Fibroblast of upper back skin (primary cell): ENCODE results near the gene NR1D1.
"Not testable (repeated sequence)": the region's sequence is repeated elsewhere in the genome, so short reads cannot be mapped to it uniquely, and the experiment has no call there.

Experiments
- DNase-seq: peaks from one replicate; pipeline ENCODE4 v3.0.0-alpha.2; 2013

Gene NR1D1

DNA sequence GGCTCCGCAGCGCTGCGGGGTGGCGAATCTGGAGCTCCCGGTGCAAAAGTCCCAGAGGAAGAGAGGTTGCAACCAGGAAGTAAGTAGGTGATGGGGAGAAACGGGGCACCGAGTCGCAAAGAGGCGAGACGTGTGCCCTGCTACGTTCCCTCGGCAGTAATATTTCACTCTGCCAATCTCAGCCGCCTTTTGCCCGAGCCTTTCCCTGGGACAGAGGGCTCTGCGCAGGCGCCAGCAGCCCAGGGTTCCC, at the start of gene NR1D1:
Gene NR1D1 (minus strand): TSS at position 171 of the 250 bp plus-strand sequence. CDS start 495 bp downstream, outside the sequence.
- no peak for DNase-seq

DNA sequence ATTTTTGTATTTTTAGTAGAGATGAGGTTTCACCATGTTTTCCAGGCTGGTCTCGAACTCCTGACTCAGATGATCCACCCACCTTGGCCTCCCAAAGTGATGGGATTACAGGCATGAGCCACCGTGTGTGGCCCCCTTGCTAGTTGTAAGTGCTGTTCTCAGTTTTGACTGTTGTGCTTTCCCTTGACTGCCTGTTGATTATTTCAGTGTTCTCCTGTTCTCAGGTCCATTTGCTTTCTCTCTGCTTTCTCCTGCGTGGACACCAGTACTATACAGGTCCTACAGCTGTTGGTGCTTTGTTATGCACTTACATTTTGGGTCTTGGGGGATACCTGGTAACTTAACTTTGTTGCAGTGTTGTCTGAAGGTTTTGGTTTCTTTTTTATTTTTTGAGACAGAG, 48.1 kb upstream of the NR1D1 start:
- DNase-seq: no peak

DNA sequence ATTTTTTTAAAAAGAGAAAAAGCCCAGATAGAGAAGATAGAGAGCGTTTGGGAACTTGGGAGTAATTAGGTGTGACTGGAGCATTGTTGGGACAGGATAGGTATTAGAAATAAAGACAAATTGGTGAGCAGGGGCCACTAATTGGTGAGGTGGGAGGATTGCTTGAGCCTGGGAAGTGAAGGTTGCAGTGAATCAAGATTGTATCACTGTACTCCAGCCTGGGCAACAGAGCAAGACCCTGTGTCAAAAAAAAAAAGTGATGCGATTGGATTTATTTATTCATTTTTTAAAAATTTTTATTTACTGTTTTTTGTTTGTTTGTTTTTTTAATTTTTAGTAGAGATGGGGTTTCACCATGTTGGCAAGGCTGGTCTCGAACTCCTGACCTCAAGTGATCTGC, 45.1 kb upstream of the NR1D1 start:
- no peak for DNase-seq

DNA sequence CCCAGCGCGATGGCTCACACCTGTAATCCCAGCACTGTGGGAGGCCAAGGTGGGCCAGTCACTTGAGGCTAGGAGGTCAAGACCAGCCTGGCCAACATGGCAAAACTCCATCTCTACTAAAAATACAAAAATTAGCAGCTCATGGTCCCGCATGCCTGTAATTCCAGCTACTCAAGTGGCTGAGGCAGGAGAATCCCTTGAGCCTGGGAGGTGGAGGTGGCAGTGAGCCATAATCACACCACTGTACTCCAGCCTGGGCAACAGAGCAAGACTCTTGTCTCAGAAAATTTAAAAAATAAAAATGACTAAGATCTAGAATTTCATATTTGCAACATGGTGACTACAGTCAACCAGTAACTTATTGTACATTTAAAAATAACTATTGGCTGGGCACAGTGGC, 42.8 kb upstream of the NR1D1 start:
- DNase-seq: not testable (repeated sequence)

DNA sequence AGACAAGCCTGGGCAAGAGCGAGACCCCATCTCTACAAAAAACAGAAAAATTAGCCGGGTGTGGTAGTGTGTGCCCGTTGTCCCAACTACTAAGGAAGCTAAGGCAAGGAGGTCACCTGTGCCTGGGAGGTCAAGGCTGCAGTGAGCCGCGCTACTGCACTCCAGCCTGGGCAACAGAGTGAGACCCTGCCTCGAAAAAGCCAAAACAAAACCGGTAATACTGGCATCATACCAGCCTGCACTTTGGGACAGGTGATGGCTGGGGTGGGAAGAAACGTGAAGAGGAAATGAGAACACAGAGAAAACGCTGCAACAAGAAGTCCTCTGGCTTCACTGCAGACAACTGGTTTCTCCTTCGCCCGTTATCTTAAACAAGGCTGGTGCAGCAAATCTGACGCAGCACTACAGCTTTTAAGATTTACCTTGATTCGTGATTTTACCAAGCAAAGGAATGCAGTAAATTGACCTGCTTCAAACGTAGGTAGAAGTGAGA, 39.2 kb upstream of the NR1D1 start:
- no peak for DNase-seq

DNA sequence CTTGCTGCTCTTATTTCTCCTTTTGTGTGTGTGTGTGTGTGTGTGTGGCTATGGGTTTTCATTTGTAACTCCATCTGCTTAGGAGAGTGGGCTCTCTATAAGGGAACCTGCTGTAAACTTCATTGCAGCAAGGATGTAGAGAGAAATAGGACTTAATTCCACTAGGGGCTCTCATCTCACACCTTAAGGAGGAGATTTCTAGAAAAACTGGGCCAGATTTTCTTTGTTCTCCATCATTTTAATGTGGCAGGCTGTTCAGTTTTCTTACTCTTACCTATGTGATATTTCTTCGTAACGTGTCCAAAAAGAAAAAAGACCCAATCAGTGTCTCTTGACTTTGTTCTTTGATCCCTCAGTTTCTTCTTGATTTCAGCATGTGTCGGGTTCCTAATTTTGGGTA, 35.4 kb upstream of the NR1D1 start:
- DNase-seq: no peak

DNA sequence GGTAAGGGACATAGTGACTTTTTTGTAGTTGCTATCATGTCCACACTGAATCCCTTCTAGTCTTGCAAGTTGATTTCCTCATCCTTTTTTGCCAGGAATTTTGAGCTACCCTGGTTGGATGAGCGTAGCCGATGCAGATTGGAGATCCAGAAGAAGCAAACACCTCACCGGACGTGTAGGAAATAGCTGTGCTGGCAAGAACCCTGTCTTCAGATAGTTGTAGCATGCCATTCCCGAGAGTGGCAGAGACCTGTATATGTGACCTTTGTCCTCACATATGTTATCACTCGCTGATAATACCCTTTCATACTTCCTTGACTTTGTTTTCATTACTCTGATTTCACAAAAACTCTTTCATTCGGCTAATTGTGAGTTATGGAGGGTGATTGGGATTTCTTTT, 33.8 kb upstream of the NR1D1 start:
- no peak for DNase-seq

DNA sequence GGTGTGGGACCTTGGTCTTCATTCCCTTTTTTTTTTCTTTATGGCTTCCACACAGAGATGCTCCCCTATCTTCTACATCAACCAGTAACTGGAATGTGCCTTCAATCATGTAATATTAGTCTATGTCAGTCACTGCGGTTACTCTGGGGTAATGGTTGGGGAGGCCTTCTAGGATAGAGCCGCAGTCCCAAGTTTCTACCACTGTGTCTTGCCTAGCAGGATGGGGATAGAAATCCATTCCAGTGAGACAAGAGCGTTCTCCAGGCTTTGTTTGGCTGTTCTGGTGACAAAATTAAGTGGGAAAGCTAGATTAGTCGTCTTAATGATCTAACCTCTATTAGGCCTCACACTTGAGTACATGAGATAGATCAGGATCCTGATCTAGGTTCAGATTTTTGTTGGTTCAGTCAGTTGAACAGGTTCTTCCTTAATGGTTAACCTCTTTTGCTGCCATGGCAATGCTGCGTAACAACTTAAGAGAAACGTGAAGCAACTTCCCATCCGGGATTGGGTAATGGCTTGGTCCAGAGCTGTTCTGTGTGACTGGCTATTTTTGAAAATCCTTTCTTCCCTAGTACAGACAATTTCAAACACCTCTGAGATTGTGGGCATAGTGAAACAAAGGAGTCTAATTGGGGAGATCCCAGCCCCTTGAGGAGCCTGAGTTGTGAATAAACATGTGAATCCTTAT, 30.1 kb upstream of the NR1D1 start:
- no peak for DNase-seq

DNA sequence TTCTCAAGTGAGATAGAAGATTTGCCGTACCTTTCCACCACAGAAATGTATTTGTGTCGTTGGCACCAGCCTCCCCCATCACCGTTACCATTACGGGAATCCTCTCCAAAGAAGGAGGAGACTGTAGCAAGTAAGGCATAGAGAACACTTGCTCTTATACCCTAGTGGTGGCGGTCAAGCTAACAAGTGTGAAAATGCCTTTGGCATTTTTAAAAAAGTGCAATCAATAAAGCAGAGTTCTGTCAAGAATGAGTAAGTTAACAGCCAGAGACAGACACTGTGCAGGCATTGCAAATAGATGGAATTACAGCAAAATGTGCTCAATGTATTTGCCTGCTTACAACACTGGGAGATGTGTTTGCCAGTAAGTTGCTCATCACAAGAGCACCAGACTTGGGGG, 29.1 kb upstream of the NR1D1 start:
- DNase-seq: no peak

DNA sequence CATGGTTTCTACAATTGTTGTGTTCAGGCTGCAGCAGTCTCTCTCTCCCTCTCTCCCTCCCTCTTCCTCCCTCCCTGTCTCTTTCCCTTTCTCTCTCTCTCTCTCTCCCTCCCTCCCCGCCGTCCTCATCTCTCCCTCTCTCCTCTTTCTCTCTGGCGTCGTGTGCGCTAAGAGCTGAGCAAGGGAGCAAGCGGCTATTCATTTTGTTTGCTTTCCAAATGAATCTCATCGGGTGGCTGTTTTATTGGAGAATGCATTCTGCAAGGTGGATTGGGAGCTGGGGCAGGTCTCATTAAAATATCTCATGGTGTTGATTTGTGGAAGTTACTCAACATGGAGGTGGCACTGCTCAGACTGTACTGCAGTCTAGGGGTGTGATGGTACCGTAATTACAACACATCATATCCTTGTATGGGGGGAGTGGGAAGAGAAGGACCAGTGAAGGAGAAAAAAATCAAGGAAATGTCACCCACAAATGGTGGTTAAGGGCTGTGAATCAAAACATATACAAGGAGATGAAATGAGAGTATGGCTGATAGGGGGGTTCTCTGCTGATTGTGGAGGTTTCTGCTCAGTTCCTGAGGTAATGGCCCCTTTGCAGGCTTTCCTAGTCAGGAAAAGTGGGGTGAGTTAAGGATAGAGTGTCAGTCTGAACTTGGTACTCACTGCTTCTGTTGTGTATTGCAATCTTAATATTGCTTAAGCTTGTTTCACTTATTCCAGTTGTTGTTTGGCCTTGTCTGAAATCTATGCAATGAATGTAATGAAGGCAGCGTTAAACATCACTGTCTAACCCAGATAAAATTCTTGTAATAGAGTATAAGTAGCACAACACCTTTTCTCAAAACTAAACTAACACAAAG, 24.1 kb upstream of the NR1D1 start:
- no peak for DNase-seq

DNA sequence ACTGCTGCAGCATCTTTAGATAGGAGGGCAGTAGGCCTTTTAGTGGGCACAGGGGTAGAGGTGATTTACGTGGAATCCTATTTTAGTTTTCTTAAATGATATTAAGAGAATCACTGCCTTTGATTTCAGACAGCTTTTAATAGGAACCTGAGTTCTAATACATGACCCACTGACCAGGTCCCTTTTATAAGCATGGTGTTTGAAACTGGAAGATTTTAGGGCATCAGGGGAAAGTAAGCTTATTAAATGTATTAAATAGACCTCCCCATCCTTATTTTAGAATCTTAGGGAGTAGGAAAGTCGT, 23.4 kb upstream of the NR1D1 start:
- no peak for DNase-seq

DNA sequence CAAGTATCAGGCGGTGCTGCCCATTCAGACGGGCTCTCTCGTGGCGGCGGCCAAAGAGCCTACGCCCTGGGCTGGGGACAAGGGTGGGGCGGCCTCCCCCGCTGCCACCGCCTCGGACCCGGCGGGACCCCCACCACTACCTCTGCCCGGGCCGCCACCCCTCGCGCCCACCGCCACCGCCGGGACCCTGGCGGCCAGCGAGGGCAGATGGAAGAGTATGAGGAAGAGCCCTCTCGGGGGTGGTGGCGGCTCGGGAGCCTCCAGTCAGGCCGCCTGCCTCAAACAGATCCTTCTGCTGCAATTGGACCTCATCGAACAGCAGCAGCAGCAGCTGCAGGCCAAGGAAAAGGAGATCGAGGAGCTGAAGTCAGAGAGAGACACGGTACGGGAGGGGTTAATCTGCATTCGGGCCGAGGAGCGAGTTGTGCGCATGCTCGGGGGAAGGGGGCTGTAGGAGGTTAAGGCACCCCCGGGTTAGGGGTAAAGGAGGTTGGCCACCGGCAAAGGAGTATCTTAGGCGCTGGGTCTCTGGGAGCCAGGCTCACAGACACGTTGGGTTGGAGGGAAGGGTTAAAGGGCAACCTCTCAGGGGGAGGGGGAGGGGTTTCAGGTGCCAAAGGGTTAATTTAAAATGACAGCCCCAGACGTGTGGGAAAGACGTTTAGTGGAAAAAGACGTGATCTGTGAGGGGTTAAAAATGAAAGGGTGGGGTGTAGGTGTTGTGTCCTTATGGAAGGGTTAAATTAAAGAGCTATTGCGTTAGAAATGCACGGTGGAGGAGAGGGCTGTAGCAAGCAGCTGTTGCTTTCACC, 22.8 kb upstream of the NR1D1 start:
- DNase-seq: peak; percentile 44

DNA sequence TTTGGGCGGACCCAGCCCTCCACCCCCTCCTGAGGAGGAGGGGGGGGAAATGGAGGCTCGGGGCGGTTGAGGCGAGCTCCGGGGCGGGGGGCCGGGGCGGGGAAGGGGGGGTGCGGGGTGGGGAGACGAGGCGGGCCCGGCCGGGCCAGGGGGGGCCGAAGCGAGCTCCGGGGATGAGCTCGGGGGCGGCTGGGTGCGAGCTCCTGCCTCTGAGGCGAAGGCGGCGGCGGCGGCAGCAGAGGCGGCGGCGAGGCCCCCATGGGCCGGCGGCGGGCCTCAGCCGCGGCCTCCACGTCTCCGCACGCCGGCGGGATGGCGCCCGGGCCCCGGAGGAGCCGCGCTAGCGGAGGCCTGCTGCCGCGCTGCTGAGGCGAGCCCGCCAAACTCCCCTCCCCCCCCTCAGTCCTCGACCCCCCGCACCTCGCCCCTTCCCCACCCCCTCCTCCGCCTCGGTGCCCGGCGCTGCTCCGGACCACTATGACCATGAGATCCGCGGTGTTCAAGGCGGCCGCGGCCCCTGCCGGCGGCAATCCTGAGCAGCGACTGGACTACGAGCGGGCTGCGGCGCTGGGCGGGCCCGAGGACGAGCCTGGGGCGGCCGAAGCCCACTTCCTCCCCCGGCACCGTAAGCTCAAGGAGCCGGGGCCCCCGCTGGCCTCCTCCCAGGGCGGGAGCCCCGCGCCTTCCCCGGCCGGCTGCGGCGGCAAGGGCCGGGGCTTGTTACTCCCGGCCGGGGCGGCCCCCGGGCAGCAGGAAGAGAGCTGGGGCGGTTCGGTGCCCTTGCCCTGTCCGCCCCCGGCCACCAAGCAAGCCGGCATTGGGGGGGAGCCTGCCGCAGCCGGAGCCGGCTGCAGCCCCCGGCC, 22.0 kb upstream of the NR1D1 start:
- peak; percentile 43 for DNase-seq

DNA sequence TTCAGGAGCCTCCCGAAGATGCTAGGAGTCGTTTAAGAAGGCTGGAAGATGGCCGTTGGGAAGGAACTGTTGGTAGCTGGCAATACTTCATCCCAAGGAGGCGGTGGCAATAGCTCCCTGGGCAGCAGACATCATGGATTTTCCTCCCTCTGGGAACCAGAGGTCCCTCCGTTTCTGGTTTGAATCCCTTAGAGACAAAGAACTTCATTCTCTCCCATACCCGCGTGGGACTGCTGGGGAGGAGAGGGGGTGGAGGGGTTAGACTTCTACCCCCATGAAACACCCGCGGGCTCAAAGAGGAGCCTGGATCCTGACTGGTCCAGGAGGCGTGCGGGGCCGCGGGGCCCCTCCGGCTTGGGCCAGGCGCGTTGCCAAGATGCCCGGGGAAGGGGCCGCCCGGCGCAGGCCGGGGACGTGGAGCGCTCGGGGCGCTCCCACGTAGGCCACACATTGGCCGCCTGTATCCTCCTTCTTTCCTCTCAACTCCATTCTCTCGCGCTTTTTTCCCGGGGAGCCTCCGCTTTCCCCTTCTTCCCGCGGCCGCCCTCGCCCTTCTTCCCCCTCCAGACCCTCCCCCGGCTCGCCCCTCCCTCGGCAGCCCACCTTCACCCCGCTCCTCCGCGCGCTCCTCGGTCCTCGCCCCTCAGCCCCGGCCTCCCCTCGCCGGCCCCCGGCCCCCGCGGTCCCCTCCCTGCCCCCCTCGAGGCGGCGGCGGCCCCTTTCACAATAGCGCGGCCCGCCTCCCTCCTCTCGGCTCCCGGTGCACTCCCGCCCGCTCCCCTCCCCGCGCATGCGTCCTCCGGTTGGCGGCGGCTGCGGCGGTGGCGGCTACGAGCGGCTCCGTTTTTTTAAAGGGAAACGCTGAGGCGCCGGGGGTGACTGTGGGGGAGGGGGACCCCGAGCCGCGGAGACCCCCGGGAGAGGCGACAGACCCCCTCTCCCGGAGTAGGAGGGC, 21.1 kb upstream of the NR1D1 start, which contains the start of gene MSL1:
Gene MSL1 (plus strand): TSS at position 791 of the 955 bp plus-strand sequence. CDS start 642 bp downstream, outside the sequence.
- peak; percentile 82 for DNase-seq

DNA sequence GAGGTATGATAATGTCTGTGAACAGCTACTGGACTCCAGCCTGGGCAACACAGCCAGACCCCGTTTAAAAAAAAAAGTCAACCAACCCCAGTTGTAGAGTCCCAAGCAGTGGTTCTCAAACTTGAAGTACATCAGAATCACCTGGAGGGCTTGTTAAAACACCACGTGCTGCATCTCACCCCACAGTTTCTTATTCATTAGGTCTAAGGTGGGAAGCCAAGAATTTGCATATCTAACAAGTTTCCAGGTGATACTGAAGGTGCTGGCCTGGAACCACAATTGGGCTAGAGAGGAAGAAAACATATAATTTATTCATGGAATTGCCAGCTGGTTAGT, 14.7 kb upstream of the NR1D1 start:
- no peak for DNase-seq

DNA sequence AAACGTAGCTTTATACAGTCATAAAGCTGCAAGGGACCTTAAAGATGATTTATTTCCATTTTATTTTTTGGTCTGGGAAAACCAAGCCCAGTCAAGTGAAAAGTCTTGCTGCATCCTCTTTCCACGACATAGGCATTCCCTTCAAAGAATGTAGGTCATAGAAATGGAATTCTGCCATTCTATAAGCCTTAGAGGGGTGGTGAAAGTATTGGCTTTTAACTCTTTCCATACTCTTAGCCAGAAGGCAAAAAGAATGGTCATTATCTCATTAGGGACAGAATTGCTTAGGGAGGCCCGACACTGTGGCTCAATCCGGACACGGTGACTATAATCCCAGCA, 13.5 kb upstream of the NR1D1 start:
- peak; percentile 82 for DNase-seq

DNA sequence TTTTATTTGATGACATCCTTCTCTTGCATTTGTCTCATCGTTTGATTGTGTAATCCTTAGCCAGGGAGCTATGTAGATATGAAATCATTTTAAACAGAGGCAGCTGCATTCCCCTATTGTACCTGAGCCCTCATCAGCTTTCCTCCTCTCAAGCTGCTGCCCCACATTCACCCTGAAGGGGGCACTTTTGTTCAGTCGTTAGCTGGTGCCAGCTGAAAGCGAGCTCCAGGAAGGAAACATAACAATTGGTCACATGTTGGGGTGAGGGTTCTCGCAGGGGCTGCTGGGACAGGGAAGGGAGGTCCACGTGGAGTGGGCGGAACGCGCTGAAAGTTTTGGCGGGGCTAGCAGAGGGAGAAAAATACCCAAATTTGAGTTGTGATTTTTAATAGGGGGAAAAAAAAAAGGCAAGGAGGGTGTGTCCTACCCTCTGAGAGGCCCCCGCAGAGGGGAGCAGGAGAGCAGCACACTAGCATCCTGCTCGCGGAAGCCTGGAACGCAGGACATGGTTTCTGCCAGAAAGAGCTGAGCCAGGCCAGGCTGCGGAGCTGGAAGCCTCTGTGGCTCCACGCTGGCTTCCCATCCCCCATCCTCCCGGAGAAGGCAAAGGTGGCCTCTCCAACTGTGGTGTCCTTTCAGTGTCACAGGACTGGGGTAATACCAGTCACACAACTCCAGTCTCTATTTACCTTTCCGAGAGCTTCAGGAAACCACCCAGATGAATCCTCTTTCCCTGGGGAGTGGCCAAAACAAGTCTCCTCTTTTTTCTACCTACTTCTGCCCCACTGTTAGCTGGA, 12.9 kb upstream of the NR1D1 start:
- peak; percentile 96 for DNase-seq

DNA sequence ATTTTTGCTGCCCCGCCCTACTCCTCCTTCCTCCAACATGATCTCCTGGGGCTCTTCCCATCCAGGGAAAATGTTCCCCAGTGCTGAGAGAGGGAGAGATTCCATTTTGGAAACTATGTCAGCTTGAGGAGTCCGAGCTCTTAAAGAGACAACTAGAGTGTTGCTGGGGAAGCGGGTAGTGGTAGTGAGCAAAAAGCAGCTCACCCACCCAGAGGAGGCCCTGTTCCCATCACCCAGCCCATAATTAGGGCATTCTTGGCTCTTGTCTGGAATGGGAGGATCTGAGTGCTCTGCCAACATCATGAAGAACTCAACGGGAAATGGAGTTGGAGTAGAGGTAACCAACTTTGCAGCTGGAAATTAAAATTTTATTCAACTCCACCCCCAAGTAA, 12.3 kb upstream of the NR1D1 start:
- DNase-seq: no peak

DNA sequence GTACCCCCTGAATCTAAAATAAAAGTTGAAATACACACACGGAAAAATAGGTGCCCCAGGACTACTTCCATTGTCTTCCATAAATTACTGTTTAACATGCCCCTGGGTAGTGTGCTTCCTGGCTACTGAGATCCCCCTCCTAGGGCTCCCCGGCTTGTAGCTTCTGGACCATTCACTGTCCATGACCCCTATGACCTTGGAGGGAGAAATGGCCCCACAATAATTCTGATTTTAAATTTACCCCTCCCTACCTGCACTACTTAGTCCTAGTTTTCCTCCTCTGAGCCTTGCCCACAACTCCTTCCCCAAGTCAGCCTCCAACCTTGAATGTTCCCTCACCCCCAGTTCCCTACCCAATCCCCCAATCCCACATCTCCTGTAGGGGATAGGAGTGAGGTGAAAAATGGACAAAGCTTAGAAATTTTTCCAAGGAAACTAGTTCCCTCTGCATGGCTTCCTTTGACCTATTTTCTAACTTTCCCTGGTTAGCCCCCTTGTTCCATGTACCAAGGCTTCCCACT, 11.9 kb upstream of the NR1D1 start:
- DNase-seq: no peak
